GM19240 (cell line): ENCODE data around the gene NUDT8.
"Not testable (repeated sequence)": the region's sequence is repeated elsewhere in the genome, so short reads cannot be mapped to it uniquely, and the experiment has no call there.

Experiments
- DNase-seq: peaks from one replicate; pipeline ENCODE4 v3.0.0; 2011; ENCODE audit warnings: low spot score; ENCODE audit not compliant: insufficient read length

NUDT8 gene

DNA sequence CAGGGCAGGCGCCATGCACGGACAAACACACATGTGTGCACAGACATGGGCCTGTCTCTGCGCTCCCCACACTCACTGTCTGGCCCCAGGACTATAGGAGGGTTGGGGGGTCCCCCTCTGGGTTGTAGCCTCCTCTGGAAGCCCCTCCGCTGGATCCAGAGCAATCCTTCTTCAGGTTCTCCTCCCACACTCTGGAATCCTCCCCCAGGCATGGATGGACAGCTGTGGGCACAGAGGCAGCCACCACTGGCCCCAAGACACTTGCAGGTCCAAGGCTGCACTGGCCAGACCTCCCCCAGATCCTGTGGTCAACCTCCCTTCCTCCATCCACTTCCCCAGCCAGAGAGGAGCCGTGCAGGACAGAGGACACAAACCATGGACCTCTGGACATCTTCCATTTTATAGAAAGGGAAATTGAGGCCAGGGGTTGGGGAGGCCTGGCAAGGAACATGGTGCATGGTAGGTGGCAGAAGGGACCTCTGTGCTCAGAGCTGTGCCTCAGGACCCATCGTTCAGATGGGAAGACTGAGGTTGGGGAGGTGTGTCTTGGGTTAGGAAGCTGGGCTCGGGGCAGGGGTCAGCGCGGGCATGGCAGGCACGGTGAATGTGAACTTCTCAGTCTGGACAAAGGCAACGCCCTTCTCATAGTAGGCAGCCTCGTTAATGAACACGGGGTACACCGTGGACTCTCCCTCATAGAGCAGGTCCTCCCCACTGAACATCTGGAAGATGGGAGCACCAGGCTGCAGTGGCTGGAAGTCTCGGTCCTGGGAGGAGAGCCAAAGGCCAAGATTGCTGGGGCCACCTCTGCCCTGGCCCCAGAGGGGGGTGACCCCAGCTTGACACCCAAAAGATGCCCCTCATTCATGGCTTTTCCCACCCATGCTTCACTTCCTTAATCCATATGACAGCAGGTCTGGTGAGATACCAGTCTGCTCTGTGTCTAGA lies 12.7 kb upstream of the NUDT8 start:
- DNase-seq = no peak

DNA sequence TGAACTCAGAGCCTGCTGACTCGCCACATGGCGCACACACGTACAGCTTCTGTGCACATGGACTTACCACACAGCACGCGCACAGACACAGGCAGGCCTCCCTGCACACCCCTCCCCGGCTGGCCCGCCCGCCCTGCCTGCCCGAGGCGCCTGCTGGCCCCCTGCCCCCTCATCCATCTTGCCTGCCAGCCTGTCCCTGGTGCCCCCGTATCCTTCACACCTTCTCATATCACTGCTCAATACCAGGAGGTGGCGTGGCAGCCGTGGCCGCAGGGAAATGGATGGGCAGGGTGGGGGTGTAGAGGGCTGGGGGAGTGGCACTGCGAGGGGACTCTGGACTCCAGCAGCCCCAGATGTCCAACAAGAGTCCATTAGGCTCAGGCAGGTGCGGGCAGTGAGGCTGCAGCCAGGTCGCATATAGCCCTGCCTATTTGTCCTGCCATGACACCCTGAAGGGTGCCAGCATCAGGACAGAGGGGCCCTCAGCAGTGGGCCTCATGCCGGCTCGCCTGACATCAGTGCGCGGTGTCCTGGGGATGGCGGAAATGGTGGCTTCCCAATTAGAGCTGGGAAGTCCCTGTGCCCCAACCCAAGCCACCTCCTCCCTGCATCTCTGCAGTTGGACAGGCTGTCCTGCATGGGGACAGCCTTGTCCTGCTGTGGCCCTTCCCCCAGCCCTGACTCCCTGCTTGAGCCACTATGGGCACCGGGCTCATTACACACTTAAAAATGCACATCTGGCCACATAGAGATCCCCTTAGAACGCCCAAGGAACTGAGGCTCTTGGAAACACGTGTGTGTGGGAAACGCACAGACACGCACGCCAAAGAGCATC lies 11.8 kb upstream of the NUDT8 start:
- DNase-seq = no peak

DNA sequence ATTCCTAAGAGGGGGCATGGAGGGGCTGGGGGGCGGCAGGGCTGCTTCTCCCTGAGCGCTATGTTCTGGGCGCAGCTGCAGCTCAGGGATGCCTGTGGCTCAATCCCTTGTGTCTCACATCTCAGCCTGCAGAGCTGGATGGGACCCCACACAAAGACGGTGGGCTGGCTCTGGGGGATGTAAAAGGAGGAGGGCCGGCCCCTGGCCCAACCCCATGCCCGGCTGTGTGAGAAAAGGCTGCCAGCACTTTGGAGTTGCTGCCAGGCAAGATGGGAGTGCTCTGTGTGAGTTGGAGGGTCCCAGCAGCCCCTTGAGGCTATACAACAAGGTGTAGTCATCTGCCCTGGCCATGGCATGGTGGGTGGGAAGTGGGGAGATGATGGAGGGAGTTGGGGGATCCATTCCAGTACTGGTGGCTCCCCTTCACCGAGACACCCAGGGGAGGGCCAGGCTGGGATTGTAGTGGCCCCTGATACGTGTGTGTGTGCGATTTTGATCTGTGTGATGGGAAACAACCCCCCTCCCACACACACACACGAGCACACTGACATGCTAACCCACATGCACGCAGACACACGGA lies 11.1 kb upstream of the NUDT8 start:
- no peak for DNase-seq

DNA sequence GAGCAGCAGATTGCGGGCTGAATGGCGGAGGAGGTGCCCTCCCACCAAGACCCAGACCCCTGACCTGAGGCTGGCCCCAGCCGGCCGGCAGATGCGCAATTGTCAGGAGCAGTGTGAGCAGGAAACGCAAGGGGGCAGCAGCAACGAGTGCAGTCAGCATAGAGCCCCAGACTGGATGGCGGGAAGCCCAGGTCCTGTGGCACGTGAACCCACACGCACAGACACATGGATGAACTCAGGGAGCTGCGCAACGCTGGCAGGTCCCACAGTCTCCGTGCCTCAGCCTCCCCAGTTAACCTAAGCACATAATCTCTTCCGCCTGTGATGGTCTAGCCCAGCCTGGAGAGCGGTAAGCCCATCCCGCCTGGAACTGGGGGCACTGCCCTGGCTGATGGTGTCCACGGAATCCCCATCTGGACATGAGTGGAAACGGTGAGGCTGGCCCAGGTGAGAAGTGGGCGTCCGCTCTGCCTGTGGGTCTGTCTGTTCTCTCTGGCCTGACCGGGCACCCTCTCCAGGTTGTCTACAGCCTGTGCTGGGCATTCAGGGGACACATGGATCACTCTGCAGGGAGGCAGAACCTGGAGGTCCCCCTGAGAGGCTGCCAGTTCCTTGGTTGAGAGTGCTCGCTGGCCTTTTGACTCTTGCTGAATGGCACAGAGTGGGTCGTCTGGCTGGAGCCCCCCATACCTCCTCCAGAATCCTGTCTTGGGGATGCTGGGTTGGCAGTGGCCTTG lies 10.5 kb upstream of the NUDT8 start:
- no peak for DNase-seq

DNA sequence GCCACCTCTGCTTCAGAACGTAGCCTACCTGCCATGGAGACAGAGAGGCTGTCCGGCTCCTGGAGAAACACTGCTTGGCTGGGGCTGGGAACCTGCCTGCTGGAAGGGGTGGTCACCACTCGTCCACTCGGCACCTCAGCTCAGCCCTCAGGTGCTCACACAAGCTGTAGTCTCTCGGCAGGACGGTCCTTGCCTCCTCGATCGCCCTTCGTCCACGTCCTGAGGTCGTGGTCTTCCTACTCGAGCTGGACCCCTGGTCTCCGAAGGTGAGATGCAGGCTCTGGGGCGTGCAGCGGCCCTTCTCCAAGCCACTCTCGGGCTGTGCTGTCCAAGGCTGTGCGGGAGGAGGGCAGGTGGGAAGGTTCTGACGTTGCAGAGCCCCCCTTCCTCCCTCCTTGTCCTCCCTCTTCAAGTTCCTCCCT lies 9.7 kb upstream of the NUDT8 start, which contains the start of gene TBX10:
Gene TBX10, minus strand, starts transcription at position 326 of the 422 bp plus-strand sequence. Its CDS starts 291 bp downstream, at position 35.
- no peak for DNase-seq

DNA sequence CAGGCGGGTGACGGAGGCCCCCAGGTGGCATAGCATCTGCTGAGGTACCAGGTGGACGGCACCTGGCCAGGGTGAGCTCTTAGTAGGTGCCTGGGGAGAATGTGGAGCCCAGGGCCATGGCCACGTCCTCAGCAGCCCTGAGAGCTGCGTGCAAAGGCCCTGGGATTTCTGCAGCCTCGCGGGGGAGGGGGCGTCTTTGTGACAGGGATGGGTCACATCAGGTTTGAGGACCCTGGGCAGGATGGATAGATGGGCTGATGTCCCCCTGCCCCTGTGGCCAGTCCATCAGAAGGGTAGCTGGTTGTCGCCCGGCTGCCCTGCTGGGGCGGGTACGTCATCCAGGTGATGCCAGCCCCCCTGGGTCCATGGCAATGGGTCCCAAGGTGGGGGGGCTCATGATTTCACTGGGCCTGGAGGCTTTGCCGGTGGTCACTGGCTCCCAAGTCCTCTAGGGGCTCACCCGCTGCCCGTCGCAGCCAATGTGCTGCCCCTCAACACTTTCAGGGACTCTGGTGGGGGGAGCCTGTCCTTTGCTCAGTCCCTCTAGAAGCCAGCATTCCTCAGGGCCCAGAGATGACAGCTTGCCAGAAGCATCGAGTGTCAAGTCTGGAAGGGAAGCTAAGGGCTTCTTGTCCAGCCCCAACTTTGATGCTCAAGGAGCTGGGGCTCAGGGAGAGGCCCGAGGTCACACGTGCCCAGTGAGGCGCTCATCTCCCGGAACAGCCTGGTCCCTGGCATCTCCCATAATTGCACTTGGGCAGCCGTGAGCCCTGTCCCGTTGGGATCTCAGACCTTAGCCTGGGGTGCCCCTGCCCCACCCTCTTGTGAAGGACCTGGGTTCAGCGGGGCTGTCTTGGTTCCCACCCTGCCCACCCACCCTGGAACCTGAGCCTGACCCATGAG lies 9.0 kb upstream of the NUDT8 start:
- no peak for DNase-seq

DNA sequence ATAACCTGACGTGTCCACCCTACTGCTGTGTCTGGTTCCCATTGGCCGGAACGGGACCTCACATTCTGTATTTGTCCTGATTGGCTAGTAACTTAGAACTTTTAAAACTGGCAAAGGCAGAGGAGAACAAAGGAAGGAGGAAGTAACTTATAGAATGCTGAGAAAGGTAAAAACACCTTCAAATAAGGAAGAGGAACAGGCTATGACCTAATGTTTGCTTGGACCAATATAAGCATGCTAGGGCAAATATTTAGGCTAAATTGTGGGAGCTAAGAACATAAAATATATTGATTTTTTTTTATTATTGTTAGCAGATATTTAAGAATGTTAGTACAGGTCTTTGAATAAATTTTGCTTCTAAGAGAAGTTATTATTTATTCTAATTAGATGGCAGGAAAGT lies 7.7 kb upstream of the NUDT8 start:
- DNase-seq = not testable (repeated sequence)

DNA sequence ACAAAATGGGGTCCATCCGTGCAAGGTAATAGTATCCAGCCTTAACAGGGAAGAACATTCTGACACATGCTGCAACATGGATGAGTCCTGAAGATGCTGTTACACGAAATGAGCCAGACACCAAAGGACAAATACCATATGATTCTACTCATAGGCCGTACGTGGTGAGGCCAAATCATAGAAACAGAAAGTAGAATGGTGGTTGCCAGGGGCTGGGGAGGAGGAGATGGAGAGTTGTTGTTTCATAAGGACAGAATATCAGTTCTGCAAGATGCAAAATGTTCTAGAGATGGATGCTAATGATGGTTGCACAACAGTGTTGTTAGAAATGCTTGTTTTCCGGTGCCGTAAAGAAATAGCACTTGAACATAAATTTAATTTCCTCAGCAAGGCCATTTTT lies 7.2 kb upstream of the NUDT8 start:
- DNase-seq = no peak

DNA sequence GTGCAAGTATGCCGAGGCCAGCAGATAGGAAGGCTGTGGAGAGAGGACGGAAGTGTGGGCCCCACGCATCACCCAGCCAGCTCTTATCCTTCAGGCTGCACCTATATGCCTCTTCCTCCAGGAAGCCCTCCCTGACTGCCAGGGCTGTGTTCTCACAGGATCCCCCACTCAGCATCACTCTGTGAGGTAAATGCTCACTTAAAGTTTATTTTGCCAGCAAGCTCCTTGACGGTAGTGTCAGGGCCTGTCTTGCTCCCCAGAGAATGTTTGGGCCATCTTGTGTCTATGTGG lies 5.4 kb upstream of the NUDT8 start:
- no peak for DNase-seq

DNA sequence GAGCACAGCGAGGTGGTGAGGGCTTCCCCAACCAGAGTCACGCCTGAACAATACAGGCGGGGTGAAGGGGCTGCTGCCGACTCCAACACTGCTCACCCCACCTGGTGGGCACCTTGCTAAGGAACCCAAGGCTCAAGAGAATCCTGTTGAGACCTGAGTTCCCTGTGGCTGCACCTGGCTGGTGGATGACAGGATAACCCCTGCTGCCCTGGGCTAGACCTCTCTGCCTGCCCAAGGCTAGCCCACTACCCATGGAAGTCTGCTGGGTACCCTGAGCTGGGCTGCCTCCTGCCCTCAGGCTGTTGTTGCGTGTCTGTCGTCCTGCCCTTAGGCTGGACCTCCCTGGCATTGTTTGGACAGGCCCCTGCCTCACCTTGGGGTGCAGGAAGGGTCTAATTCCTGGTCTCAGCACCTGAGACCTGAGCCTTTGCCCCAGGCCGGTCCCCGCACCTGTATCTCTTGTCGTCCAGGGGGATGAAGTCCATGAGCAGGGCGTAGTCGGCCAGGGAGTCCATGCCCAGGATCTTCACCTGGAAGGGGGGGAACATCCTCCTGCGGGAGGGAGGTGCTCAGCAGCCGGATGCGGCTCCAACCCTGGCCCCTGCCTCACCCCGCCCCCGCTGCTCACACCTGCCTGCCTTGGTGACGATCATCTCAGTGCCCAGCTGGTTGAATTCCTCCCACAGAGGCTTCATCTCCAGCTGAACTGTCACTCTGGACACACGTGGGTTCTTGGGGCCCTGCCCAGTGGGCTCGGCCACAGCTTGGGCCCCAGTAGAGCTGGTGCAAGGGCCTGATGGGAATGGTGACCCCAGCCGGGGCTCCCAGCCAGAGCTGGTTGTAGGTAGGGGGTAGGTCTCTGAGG lies 4.9 kb upstream of the NUDT8 start:
- no peak for DNase-seq

DNA sequence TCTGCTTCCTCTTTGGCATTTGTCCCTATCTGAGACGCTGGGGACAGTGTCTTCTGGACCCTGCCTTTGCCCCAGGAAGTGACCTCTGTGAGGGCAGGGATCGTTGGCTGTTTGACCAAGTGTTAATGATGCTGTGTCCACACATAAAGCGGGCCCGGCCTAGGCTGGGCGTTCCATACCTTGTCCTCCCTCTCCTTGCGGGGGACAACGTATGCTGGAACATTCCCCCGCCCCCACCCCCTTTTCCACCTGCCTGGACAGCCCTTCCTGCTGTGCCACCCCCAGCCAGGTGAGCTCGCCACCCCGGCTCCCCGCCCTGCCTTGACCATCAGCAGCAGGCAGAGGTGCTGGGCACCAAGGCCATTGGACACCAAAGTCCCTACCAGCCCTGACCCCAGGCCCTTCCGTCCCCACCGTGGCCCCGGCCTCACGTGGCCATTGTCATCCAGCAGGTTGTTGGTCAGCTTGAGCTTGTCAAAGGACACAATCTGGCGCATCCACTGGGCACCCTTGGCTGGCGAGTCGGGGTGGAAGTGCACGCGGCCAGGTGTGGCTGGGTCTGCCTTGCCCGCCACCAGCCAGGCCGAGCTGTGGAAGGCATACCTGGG lies 4.1 kb upstream of the NUDT8 start:
- no peak for DNase-seq

DNA sequence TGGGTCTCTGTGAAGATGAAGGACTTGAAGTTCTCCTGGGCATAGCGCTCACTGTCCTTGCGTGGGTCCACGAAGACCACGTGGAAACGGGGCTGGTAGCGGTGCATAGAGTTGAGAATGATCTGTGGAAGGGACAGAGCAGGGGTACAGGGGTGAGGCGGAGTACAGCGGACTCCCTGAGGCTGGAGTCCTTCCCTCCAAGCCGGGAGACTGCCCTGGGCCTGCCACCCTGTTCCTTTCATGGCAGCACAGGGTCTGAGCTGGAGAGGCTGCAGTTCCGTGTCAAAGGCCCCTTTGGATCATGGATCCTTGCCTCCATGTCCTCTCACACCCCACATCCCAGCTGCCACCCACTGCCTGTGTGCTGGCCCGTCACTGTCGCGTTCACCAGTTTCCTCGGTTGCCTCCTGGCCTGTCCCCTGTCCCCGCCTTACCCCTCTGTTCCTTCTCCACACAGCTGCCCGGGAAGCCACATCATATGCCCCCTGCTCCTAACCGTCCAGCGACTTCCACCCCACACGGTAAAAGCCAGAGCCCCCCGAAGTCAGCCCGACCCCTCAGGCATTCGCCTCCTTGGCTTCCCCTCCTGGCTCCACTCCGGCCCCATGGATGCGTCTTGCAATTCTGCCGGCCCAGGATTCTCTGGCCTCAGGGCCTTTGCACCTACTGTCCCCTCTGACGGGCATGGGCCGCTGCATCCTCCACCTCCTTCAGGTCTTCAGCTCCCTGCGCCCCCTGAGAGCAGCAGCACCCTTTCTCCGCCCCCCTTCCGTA lies 3.4 kb upstream of the NUDT8 start:
- DNase-seq = no peak

DNA sequence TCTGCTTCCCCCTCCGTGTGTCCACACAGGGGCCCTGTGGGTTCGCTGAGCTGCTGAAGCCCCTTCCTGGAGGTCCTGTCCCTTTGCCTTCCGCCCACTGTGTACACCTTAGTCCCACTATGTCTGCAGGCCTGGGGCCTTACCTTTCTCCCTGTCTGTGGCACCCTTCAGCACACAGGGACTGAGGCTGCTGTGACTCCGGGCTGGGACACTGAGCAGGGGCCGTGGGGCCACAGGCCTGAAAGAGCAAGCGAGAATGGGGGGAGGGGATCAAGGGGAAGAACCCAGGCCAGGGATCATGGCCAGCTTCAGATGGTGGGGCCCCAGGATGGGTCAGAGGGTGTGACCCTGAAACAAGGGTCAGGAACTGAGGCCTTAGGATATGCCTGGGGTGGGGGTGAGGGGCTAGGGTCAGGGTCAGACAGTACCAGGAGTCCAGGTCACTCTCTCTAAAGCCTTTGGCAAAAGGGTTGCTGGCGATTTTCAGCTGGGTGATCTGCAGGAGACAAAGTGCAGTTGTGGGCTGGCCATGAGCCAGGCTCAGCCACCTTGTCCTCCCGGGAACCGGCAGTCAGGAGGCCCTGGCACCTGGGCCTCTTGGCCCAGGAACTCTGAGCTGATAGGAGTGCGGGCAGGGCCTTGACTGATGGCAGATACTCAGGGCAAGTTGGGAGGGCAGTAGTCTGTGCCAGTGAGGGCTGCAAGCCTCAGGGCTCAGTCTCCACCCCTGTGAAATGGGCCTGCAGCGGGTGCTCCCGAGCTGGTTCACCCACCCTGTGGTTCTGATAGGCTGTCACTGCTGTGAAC lies 2.6 kb upstream of the NUDT8 start:
- no peak for DNase-seq

DNA sequence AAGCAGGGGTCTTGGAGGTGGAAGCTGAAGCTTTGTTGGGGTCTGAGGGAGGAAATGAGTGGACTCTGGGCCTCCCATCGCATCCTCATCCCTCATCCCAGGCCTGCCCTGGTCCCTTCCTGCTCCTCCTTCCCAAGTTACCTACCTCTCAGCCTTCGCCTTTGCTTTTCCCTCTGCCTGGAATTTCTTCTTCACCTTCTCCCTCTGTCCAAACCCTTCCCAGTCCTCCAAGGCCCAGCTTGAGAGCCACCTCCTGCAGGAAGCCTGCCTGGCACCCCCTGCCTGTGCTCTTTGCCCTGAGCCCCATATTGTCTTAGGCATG lies 2.1 kb upstream of the NUDT8 start:
- no peak for DNase-seq

DNA sequence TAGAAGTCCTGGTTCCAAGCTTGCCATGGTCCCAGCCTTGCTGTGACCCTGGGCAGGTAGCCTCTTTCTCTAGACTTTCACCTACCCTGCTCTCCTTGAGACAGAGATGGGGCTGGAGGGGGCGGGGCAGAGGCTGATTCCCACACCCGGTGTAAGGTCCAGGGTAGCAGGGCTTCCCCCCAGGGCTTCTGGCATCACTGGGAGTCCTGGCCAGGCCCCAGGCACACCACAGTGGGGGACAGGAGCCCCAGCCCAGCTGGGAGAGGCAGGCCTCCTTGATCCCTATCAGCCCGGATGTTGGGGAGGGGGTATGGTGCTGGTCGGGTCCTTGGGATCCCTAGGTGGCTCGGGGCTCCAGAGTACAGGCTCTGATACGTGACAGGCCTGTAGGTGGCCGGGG lies 1.7 kb upstream of the NUDT8 start:
- DNase-seq = no peak

DNA sequence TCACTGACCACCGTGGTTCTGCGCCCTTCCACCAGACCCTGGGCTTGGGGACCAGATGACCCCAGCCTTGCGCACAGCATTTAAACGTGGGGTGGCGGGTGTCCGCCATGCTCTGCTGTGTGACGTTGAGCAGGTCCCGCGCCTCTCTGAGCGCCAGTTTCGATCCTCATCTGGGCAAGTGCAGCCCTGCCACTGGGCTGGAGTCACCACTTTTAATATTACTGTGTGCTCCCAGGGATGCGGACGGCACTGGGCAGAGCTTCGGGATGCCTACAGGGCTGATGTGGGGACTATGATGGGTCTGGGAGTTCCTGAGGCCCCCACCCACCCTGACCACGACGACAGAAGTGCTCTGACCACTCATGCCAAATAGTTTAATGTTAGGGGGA lies 1.2 kb upstream of the NUDT8 start:
- DNase-seq = no peak

DNA sequence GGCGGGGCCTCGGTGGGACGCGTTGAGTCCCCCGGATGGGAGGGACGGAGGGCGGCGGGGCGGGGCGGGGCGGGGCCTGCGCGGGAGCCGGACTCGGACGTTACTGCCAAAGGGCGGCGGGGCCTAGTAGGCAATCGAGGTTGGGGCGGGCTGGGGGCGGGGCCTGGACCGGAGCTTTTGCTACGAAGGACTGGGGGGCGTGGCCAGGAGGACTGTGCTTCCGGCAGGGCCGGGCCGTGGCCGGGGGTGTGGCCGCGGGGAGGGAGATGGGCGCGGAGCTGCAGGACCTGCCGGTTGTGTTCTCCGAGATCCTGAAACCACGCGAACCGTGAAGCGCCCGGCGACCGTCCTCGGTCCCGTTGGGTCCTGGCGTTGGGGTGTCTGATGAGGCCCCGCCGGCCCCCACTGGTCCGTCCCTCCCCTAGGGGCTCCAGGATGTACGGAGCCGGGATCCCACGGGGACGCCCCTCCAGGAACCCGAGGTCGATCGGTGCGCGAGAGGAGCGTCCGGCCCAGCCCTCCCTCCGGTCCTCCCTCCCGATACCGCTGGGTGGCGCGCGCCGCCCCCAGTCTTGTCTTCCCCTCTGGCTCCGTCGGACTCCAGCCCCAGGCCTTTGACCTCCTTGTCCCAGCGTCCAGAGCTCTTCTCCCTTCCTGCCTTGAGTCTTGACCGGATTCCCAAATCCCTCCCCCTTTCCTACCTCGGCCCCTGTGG lies 648 bp upstream of the NUDT8 start:
- DNase-seq = peak; percentile 96
